GM12864 (cell line): Measurements from ENCODE around the gene THRAP3.
A peak's percentile ranks its signal among the peaks of the same experiment; 100 is the strongest.
"Not testable (repeated sequence)": the region's sequence is repeated elsewhere in the genome, so short reads cannot be mapped to it uniquely, and the experiment has no call there.

Experiments
- DNase-seq: peaks from one replicate; pipeline ENCODE4 v3.0.0-alpha.2; 2011; ENCODE audit warnings: low read depth
- H3K4me3 ChIP-seq: 2 replicates; pipeline ENCODE4 v1.5.1; 2011; ENCODE audit warnings: mild to moderate bottlenecking, low read depth, low read length, control low read depth
- TF ChIP-seq, protein P1 (sequence below): IDR thresholded peaks from 2 replicates; pipeline ENCODE4 v1.5.1; 2011; ENCODE audit warnings: low read depth, mild to moderate bottlenecking, moderate library complexity, low read length, control low read depth, inconsistent platforms; ENCODE audit errors: missing control alignments

THRAP3 gene

DNA sequence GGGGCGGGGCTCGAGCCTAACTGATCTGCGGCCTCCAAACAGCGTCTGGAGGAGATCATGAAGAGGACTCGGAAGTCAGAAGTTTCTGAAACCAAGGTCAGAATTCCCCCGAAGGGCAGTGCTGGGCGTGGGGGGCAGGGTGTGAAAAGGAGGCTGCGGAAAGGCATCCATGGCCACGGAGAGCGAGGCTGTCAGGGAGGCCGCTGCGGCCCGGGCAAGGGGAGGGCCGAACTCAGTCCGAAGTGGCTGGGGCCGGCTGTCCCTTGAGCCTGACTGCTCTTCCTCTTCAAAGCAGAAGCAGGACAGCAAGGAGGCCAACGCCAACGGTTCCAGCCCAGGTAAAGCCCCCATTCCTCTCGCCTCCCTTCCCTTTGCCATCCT lies 45.0 kb upstream of the THRAP3 start:
- no peak for DNase-seq
- H3K4me3 ChIP-seq: no peak overlapping the region
- TF ChIP-seq, protein P1, sequence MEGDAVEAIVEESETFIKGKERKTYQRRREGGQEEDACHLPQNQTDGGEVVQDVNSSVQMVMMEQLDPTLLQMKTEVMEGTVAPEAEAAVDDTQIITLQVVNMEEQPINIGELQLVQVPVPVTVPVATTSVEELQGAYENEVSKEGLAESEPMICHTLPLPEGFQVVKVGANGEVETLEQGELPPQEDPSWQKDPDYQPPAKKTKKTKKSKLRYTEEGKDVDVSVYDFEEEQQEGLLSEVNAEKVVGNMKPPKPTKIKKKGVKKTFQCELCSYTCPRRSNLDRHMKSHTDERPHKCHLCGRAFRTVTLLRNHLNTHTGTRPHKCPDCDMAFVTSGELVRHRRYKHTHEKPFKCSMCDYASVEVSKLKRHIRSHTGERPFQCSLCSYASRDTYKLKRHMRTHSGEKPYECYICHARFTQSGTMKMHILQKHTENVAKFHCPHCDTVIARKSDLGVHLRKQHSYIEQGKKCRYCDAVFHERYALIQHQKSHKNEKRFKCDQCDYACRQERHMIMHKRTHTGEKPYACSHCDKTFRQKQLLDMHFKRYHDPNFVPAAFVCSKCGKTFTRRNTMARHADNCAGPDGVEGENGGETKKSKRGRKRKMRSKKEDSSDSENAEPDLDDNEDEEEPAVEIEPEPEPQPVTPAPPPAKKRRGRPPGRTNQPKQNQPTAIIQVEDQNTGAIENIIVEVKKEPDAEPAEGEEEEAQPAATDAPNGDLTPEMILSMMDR: no peak

DNA sequence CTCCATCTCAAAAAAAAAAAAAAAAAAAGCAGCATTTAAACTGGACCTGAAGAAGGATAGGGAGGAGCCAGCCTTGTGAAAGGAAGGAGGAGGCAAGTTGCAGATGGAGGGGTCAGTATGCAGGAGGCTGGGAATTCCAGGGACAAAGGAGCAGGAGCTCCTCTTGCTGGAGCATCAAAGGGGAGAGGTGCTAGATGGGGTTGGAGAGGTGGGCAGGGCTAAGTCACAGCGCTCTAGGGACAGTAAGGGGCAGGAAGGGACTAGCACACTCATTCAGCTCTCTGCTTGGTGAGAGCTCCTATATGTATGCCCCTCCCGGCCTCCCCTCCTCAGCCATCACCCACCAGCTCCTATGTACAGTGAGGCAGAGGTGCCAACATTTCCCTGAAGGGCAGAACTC lies 41.5 kb upstream of the THRAP3 start:
- no peak overlapping the region for H3K4me3 ChIP-seq
- DNase-seq: no peak
- TF ChIP-seq, protein P1: no peak

DNA sequence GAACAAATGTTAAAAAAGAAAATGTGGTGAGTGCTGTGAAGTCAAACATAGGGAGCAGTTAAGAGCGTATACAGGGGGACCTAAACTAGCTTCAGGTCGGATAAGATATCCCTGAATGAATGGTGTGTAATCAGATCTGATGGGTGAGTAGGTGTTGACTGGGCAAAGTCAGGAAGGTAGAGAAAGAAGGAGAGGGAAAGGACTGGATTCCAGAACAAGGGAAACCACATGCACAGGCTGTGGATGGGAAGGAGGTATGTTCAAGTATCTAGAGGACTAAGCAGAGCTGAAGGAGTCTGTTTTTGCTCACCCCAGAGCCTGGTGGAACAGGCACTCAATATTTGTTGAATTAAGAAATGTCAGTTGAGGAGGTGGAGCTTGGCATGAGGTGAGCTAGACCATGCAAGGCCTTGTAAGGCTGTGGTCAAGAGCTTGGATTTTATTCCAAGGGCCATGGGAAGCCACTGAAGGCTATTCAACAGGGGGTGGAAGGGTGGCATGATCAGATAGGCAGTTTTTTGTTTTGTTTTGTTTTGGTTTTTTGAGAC lies 40.9 kb upstream of the THRAP3 start:
- no peak for DNase-seq
- TF ChIP-seq, protein P1: no peak
- H3K4me3 ChIP-seq: no peak overlapping the region

DNA sequence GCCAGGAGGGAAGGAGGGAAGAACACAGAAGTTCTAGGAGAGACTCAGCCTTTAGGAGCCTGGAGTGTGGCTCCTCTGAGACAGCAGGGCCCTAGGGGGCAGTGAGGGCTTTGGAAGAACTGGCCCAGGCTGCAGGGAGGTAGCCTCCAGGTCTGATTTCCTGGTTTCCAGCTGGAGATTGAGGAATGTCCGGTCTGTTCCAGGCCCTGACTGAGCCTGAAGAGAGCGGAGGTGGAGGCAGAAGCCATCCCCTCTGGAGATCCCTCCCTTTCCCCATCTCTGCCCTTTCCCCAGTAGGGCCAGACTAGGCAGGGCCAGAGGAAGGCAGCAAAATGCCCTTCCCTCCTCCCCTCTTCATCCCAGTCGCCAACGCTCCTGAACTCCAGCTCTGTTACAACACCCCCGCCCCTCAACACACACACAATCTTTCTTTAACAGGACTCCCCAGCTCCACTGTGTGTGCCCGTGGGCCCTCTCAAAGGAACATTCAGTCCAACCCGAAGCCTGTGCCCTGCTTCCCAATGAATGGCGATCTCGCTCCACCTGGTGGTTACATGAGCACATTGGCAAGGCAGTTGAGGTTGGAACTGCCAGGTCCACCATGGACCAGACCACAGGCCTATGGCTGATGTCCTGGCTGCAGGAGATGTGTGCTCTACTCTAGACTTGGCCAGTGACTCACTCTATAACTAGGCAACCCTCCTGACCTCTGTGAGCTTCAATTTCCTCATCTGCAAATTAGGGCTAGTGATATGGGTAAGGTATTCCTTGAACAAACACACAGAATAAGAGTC lies 36.2 kb upstream of the THRAP3 start:
- TF ChIP-seq, protein P1: peak; percentile 92
- DNase-seq: peak; percentile 53
- H3K4me3 ChIP-seq: no peak overlapping the region

DNA sequence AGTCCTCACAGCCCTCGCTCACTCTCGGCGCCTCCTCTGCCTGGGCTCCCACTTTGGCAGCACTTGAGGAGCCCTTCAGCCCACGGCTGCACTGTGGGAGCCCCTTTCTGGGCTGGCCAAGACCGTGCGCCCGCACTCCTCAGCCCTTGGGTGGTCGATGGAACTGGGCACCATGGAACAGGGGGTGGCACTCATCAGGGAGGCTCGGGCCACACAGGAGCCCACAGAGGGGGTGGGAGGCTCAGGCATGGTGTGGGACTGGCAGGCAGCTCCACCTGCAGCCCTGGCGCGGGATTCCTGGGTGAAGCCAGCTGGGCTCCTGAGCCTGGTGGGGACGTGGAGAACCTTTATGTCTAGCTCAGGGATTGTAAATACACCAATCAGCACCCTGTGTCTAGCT lies 27.4 kb upstream of the THRAP3 start:
- not testable (repeated sequence) for DNase-seq, H3K4me3 ChIP-seq

DNA sequence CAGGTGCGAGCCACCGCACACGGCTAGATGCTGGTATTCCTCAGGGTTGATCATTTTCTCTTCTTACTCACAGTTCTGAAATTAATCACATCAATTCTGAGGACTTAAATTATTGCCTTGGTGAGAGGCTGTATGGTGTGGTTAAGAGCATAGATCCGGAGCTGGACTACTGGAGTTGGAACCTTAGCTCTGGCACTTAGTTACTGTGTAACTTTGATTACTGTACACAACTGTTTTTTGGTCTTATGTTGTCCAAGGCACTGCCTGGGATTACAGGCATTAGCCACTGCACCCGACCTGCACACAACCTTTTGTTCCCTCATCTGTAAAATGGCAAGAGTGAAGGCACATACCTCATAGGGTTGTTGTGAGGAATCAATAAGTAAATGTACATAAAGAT lies 25.6 kb upstream of the THRAP3 start:
- no peak for DNase-seq
- TF ChIP-seq, protein P1: no peak
- no peak overlapping the region for H3K4me3 ChIP-seq

DNA sequence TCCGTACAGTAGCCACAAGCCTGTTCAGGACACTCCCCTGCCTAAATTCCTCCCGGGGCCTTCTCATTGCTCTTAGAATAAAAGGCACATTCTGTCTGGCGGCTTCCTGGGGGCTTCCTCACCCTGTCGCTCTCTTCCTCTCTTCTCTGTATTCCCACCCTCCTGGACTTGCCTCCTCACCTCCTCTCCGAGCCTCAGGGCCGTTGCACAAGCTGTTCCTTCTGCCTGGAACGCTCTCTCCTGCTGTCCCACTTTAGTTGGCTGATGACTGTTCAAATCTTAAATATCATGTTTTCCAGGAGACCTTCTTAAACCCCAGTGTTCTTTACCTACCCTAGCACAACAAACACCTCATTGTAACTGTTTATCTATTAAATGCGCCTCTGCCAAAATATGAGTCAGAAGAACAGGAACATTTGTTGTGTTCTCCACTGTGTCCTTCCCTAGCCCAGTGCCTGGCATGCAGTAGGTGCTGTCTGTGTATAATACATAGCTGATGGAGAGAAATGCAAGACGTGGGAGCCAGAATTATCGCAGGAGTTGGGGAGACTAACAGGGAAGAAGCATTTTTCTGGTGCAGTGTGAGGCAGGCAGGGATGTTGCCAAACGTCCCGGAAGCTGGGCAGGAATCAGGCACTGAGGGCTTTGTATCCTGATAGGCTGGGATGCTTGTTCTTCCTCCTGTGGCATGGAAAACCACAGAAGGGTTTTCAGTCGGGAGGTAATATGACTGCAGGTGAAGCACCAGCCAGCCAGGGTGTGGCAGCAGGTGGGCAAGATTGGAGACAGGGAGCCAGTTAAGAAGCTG lies 24.1 kb upstream of the THRAP3 start:
- DNase-seq: no peak
- no peak overlapping the region for H3K4me3 ChIP-seq
- TF ChIP-seq, protein P1: no peak
